HG03558 (cell line): ENCODE data around the gene SCUBE2.

Experiments used
- ATAC-seq: cut with Tn5 transposase; IDR thresholded peaks from one replicate; pipeline ENCODE4 v1.9.1; 2021; ENCODE audit warnings: moderate number of reproducible peaks; ENCODE audit not compliant: unreplicated experiment; ENCODE audit errors: extremely low read depth

The SCUBE2 gene

DNA sequence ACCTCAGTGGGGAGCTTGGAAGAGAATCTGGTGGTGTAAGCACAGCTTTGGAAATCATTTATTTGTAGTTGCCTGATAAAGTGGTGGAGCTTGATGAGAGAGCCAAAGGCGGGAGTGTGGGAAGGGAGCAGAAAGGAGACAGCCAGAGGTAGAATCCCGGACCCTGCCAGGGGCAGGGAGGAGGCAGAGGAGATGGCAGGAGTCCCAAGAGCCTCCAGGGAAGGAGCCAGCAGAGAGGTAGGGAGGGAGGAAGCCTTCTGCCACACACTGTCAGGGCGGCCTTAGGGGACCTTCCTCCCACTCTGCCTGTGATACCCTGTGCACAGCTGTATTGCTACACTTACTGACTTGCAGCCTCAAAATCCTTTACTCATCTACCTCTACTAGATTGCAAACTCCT, 15.4 kb downstream of the SCUBE2 start:
- no peak for ATAC-seq

DNA sequence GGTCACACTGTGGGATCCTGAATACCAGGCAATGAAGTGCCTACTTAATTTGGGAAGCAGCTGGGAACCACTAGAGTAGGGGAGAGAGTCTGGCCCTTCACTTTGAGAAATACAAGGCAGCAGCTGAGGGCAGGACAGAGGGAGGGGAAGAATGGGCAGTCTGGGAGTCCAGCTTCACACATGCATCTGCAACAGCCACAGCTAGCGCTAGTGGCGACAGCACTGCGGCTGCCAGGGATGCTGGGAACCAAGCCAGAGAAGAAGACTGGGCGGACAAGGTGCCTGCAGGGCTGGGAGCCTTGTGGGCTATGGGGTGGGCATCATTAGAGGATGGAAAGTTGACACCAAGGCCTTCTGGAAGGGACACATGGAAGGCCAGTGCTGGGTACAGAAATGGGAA, 15.8 kb downstream of the SCUBE2 start:
- no peak for ATAC-seq

DNA sequence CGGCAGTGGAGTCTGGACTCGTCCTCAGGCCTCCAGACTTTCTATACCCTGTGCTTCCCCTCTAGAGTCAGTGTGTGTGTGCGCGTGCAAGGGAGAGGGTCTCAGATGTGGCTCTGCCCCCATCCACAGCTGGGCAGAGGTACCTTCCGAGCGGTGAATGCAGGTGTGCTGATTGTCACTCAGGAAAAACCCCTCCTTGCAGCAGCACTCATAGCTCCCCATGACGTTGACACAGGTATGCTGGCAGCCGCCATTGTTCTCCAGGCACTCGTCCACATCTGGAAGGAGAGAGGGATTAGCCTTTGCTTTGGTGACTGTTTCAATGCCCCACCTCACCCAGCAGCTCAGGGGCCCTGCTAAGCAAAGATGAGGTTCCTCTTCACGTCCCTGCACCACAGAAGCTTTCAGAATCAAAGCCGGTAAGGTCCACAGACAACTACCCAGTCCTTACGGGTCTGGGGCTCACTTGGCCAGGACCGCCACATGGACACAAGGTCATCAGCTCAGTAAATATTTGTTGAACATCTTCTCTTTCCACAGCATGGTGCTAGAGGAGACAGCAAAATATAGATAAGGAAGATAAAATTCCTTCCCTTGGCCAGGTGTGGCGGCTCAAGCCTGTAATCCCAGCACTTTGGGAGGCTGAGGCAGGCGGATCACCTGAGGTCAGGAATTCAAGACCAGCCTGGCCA, 16.9 kb downstream of the SCUBE2 start:
- ATAC-seq = no peak

DNA sequence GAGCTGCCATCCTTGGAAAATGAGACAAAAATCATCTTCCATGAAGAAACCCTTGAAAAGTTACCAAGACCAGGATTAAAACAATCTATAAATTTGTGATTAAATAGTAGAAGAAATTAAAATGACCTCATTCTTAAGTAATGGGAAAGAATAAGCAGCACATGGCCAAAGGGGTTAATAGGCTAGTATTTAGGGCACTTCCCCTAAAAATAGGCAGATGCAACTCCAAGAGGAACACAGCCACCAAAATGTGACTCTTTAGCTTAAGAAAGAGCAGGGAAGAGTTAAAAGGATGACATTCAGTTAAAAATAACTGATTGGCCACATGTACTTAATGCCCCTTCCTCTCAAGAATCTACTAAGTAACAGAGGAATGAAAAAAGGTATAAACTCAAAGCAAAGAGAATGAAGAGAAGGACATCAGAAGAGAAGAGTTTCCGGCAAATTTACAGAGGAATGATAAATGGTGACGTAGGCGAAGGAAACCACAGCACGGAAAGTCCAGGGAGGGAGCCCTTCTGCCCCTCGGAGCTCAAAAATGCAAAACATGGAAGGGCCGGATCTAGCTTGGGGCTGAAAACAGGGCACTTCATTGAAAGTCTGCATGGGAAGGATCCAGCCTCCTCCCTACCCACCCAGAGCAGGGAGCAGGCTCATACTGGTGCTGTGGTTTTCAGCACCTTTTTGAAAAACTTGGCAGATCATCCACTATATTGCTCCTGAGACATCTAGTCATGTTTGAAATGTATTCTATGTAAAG, 17.8 kb downstream of the SCUBE2 start:
- no peak for ATAC-seq

DNA sequence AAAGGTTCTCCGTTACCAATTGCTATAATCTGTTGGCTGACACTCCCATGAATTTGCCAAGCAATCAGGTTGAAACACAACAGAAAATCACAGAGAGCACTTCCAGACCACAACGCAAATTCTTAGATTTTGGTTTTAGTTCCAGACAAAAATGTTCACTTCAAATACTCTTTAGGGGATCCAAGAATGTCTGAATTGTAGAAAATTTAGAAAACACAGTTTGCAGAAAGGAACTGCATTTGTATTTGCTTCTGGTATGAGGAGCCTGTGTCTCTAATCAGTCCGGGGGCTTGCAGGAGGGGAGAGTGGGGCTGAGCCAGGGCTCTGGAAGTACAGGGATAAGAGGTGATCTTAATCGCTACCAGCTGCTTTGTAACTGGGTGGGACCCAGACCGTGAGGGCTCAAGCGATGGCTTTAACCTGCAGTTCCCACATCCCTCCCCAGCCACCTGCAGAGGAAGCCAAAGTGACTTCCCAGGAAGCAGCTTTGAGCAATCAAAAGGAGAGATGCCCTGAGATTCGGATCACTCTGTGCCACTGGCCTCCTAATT, 18.7 kb downstream of the SCUBE2 start:
- ATAC-seq = no peak

DNA sequence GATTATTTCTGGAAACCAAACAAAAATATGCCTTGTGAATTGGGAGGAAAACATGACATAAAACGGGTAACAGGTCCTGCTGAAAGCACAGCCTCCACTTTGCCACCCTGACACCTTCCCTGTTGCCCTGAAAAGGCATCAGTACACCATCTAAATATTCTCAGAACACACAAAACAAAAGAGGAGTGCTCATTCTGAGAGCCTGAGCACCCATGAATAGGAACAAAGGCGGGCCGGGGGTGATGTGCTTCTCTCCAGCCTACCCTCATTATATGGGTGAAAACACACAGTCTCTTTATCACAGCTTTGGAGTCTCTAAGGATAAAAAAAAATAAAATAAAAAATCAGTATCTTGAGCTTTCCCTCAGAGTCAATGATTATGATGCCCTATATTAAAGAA, 19.7 kb downstream of the SCUBE2 start:
- ATAC-seq = no peak

DNA sequence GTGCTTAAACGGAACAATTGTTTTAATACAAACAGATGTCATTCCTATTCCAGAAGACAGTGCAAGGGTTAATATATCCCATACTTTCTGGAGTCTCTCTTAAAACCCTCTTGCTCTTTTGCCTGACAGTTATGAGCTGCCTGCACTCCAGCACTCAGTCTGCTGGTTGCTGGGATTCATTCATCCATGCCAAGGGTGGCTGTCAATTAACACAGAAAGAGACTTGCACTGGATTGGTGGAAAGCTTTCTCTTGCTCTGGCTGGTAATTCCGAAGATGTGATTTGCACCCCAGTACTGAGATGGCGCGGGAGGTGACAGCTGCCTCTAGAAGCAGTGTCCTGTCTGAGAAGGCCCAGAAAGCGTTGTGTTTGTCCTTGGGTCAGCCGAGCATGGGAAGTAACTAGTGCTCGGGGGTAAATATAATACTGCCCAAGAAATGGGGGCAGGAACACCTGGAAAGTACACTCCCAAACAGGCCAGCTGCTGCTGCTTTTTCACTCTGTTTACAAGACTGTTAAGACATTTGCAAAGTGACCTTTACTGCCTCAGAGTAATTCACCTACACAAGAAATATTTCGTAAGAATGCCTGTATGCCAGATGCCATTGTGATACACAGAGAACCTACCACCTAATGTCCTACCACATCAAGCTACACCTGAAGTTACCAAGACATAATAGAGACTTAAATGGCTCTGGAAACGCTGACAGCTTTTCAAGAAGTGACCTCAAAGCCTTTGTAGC, 20.5 kb downstream of the SCUBE2 start:
- no peak for ATAC-seq

DNA sequence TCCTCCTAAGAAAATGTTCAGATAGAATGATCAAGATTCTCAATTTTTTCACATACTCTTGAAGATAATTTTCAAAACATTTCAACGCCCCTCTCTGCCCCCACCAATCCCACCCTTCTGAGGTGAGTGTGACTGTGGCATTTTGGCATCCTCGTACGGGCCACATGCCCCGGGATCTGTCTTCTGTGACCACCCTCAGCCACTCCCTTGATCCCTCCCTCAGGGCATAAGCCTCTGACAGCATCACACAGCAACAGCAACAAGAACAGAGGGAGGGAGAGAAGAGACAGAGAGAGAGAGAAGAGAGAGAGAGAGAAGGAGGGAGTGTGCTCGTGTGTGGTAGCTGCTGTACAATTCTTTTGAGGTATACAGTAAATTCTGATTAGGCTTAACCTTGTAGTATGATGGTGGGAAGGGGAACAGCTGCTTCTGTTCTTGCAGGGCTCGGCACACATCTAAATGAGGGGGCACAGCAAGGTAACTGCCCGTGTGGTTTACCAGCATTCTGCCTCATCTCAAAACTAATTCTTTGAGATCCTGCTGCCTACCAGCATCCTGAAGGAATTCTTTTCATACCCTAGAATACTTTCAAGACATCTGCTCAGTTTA, 21.4 kb downstream of the SCUBE2 start:
- ATAC-seq = no peak

DNA sequence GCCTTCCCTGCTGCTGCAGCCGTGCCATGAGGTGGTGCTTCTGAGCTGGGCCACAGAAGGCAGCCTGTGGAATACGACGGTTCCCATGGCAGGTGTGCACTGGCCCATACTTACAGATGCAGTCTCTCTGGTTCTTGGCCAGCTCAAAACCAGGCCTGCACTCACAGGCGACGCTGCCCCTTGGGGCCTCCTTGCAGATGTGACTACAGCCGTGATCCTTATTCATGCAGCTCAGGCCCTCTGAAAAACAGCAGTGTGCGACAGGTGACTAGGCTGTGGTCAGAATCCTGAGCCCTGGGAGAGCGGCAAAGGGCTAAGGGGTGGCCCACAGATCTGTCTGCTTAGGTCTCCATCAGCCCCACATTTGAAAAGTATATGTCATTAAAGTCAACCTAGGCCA, 22.1 kb downstream of the SCUBE2 start:
- ATAC-seq = no peak

DNA sequence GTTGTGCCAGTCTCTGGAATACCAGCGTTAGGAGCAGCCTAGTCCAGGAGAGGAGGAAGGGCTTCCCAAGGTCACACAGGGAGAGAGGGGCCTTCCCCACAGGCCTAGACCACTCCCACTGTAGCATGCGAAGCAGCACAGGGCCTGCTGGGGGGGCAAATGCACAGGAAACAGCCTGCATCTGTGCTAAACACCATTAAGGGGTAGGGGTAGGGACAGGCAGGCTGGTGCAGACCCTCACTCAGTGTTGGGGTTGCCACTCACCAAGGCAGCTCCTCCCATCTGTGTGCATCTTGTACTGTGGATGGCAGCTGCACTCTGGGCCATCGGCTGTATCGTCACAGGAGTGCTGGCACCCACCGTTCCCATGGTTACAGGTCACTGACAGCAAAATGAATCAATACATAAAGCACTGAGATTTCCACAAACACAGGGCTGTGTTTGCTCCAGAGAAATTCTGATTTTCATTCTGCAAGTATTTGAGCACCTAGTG, 24.9 kb downstream of the SCUBE2 start:
- no peak for ATAC-seq

DNA sequence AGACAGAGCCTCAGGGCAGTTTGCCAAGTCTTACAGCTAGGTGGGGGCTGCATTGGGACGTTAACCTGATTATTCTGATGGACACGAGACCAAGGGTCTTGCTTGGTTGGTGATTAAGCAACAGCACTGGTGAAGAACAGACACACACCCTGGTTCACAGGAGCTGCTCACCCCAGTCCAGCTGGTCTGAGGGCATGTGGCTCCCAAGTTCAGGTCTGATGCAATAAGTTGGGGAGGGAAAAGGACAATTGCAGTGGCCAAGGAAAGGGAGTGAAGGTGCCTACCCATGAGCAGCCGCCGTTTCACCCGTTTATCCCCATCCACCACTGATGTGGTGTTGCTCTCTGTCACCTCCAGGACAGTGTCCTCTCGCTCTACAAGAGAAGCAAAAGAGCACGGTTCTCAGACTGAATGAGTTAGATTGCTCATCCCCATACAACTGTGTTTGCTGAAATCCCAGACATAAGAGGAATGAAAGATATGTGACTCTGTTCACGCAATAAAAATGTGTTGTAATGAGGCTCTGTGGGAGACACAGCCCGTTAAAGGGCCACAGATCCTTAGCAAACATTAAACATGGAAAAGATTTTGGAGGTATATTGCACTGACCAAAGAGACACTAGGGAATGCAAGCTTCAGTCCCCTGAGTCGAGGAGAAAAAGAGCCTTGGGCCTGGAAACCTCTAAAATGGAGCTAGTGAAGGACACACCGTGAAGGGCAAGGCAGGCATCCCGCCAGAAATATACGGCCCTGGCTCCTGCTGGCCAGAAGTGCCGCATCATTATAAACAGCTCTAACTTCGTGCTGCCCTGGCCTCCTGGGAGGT, 25.6 kb downstream of the SCUBE2 start:
- ATAC-seq = no peak

DNA sequence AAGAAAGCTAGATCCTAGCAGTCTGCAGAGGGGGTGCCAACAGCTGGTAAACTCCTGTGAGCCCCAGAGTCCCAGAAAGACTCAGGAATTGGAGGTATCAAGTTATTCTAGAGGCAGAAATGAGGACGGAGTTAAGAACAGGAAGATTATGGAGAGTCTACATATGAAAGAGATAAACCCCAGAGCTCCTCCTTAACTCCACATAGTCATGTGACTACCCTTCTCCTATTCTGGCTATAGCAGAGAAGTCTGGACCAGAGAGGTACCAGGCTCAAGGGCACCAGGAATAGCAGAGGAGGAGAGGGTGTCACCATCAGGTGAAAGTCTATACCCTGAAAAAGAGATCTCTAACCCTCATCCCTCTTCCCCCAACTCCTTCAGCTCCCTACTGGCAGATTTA, 29.6 kb downstream of the SCUBE2 start:
- no peak for ATAC-seq

DNA sequence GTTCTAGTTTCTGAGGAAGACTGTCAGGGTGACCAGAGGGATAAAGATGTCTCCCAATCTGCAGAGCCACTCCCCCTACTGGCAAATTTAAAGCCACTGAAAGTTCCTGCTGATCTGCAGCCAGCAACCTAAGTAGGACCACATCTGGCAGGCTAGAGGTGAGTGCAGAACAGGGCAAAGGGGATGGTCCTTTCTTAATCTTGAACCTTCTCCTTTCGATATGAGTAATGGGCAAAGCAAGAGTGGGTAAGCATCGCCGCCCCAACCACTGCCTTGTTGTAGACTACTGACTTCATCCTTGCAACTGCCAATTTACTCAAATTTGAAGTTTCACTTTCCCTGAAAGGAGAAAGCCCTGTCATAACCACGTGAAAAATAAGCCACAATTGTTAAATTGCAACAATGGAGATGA, 30.7 kb downstream of the SCUBE2 start:
- peak; percentile 93 for ATAC-seq

DNA sequence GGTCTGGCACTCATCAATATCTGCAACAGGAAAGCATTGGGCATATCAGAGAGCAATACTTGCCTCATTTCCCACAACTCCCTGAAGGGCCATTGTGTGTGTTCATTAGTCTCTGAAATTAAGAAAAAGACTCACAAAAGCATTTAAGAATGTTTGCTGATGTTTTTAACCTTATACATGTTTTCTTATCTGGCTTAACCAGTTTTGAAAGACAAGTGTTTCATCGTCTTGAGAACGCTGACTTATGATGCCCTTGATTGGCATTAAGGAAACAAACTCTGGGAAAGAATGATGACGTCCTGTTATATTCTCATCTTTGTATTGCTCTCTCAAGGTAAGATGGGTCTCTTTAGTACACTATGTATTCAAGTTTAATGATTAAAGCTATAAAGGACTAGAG, 32.0 kb downstream of the SCUBE2 start:
- no peak for ATAC-seq

DNA sequence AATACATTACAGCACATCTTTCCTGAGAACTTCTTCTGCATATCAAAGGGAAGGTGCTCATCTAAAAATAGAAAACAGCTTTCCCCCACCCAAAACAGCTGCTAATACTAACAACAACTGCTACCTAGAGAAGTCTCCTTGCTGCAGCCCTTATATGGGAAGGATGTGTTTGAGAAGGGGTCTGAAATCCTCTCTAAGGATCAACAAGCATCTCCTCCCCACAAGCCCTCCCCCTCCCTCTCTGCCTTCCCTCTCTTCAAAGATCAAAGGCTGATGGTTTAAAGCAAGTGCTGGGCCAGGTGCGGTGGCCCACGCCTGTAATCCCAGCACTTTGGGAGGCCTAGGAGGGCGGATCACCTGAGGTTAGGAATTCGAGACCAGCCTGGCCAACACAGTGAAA, 33.5 kb downstream of the SCUBE2 start:
- no peak for ATAC-seq

DNA sequence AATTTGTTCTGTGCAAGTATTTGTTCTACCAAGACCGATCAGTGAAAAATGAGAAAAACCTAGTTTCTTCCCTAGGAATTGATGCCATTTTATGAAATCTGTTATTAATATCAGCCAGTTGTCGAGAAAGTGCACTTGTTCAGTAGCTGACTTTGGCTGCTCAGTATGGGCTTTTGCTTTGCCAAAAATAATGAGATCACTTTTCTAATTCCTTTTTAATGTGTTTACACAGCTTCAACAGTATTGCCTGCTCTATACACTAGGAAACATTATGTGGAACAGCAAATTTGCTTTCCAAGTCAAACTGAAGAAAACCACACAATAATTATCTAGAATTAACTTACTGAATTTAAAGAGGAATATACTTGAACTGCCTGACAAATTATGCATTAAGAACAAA, 34.4 kb downstream of the SCUBE2 start:
- ATAC-seq = no peak

DNA sequence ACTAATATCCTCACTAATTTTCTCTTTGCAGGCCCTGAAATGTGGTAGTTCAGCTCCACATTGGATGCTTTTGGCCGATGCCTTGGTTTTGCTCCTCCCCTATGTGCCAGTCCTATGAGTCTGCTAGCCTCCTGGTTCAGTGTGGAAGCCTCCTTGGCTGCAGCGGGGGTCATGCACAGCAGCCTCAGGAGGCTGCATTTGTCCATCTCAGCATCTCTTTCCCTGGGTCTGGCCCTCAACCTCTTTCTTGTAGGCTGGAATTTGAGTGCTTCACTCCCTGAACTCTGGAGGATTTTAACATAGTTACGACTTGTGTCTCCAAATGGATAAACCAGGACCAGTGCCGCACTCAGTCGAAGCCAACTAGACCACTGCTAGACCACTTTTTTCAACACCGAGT, 34.9 kb downstream of the SCUBE2 start:
- ATAC-seq = no peak

DNA sequence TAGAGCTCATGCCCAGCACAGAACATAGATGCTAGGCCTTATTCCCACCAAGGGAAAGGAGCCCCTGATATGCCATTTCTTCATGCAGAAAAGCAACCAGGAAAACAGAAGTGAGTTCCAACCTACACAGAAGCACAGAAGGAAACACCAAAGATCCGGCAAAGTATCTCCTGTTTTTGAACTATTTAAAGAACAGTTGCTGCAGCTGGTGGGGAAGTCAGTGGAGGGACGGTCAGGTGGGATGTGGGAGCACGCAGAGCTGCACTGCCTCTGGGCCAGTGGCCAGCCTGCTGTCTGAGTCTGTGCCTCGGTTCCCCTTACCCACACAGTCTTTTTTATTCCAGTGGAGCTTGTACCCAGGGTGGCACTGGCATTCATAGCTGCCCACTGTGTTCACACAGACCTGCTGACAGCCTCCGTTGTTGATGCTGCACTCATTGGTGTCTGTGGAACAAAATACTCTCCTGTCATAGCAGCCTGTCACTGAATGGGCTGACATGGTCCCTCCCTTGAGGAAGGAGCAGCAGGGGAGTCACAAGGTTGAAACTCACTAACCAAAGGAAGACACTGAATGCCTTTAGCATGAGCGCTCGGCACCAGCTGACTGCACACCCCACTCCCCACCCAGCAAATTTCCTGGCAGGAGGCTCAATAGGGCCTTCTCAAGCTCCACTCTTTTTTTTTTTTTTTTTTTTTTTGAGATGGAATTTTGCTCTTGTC, 37.9 kb downstream of the SCUBE2 start:
- ATAC-seq = no peak

DNA sequence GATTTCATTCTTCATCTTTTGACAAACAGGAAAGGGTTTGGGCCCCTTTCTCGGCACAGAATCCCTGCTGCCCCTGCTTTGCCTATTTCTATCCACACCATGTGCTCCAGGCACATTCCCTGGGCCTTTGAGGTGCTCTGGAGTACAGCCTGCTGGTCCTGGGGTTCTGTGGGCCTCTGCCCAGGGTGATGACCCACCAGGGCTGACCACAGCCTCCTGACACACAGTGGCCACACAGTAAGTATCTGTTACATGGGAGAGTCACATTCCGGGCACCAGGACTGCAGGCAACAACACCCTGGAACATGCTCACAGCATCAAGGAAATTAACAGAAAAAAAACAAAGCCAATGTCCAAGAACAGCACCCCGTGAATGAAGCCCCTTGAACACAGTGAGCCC, 39.1 kb downstream of the SCUBE2 start:
- no peak for ATAC-seq
